K562 (cell line): ENCODE measurements around the gene USP32. TPM values are rescaled to one million over a fixed set of nuclear protein-coding genes. Genes with fewer than 3 reads are reported as not detected.

Experiments used
- ATAC-seq: fragments of 200-7000 bp; cut with Tn5 transposase; 3 replicates; pipeline ENCODE4 v1.9.1; 2020; ENCODE audit warnings: moderate library complexity
- BruUV-seq: library from RNA; stranded (reverse); fragments of 400-500 nt; replicated peaks from 2 replicates; lab custom pipeline; 2021; lab: Mats Ljungman, UMichigan
- CTCF ChIA-PET: fragments of 300-600 bp; formaldehyde crosslinking; extraction: SDS; loops from one replicate; lab custom pipeline; 2021; ENCODE audit warnings: low intra/inter-chr PET ratio; lab: Yijun Ruan, JAX
- POLR2A ChIA-PET: fragments of 300-600, 350-650 bp; sonication (Branson Sonifier 250); formaldehyde crosslinking; extraction: SDS; loops from one replicate; lab custom pipeline; 2021; ENCODE audit warnings: antibody characterized with exemption, inconsistent platforms; lab: Yijun Ruan, JAX
- DNase-seq, 4 experiments: peaks; one replicate each; pipeline versions ENCODE4 v3.0.0 to v3.0.0-alpha.2; 2011 to 2018; ENCODE audit warnings: low spot score in 3 of 4, mixed read lengths in 3 of 4; ENCODE audit errors: extremely low read depth in 1 of 4
- FAIRE-seq: peaks from 2 replicates; lab custom pipeline; 2011; peaks lifted over from hg19 to GRCh38; lab: Jason Lieb, UNC
- H2AFZ ChIP-seq: 2 replicates; pipeline ENCODE4 v1.6.0; 2011; ENCODE audit warnings: low read depth, low read length, control low read depth, inconsistent platforms
- H3K27ac ChIP-seq: fragments of 200-600 bp; 3 replicates; pipeline ENCODE4 v1.8.0; 2011; ENCODE audit warnings: low read depth, mild to moderate bottlenecking, control low read depth, inconsistent platforms, low read length, moderate library complexity, mixed read lengths; ENCODE audit errors: extremely low read depth
- H3K27me3 ChIP-seq, 2 experiments: fragments of 300-600 bp in 1 of 2; 2 replicates in 1 of 2; 3 replicates in 1 of 2; pipeline versions ENCODE4 v1.6.0 to v1.8.0; 2011; ENCODE audit warnings: inconsistent platforms in 2 of 2, low read length in 2 of 2, mild to moderate bottlenecking in 1 of 2, mixed read lengths in 1 of 2, moderate library complexity in 1 of 2; ENCODE audit not compliant: control insufficient read depth in 2 of 2, insufficient read depth in 2 of 2
- H3K36me3 ChIP-seq: fragments of 300-600 bp; 3 replicates; pipeline ENCODE4 v1.8.0; 2011; ENCODE audit warnings: mild to moderate bottlenecking, low read length, inconsistent platforms; ENCODE audit not compliant: control insufficient read depth, insufficient read depth
- H3K4me1 ChIP-seq, 2 experiments: fragments of 200-600 bp in 1 of 2; replicated peaks in 1 of 2; 2 replicates in 1 of 2; 3 replicates in 1 of 2; pipeline versions ENCODE4 v1.5.1 to v1.8.0; 2011; ENCODE audit warnings: inconsistent platforms in 2 of 2, low read length in 2 of 2, mild to moderate bottlenecking in 1 of 2, mixed read lengths in 1 of 2, moderate library complexity in 1 of 2; ENCODE audit not compliant: control insufficient read depth in 2 of 2, insufficient read depth in 2 of 2
- H3K4me2 ChIP-seq: 2 replicates; pipeline ENCODE4 v1.6.1; 2011; ENCODE audit warnings: low read length, control low read depth, inconsistent platforms, mixed read lengths; ENCODE audit not compliant: insufficient read depth
- H3K4me3 ChIP-seq: fragments of 200-600 bp; sonication (generic), shearing (Covaris generic); 2 replicates; pipeline ENCODE4 v1.5.1; 2016; ENCODE audit warnings: control low read depth, inconsistent platforms
- H3K79me2 ChIP-seq: fragments of 200-600 bp; 3 replicates; pipeline ENCODE4 v1.8.0; 2011; ENCODE audit warnings: low read length, inconsistent platforms; ENCODE audit not compliant: control insufficient read depth, insufficient read depth
- H3K9ac ChIP-seq, 2 experiments: 2 replicates each; pipeline versions ENCODE4 v1.6.0 to v1.6.1; 2011; ENCODE audit warnings: low read depth in 2 of 2, low read length in 2 of 2, control low read depth in 1 of 2, inconsistent platforms in 1 of 2, mild to moderate bottlenecking in 1 of 2, mixed read lengths in 1 of 2; ENCODE audit not compliant: insufficient read depth in 1 of 2
- H3K9me1 ChIP-seq: one replicate; pipeline ENCODE4 v1.6.0; 2011; ENCODE audit warnings: inconsistent platforms, mild to moderate bottlenecking, low read length, moderate library complexity; ENCODE audit not compliant: control insufficient read depth, insufficient read depth
- H3K9me3 ChIP-seq: replicated peaks from 2 replicates; pipeline ENCODE4 v1.5.1; 2011; ENCODE audit warnings: low read depth, low read length, inconsistent platforms; ENCODE audit not compliant: control insufficient read depth, insufficient read depth
- H4K20me1 ChIP-seq: replicated peaks from 2 replicates; pipeline ENCODE4 v1.6.1; 2011; ENCODE audit warnings: low read length, inconsistent platforms, mixed read lengths; ENCODE audit not compliant: control insufficient read depth, insufficient read depth
- BACH1 ChIP-seq: fragments of 200-800 bp; sonication (Bioruptor generic); IDR thresholded peaks from 2 replicates; pipeline ENCODE4 v1.6.1; 2016; ENCODE audit warnings: missing genetic modification characterization, missing compliant biosample characterization
- C11orf30 ChIP-seq: fragments of 450-650 bp; IDR thresholded peaks from 2 replicates; pipeline ENCODE4 v1.6.1; 2016; ENCODE audit warnings: low read depth, mild to moderate bottlenecking
- CHD4 ChIP-seq: fragments of 200-600 bp; sonication (generic); IDR thresholded peaks from 3 replicates; pipeline ENCODE4 v1.6.1; 2012; ENCODE audit warnings: low read depth, mild to moderate bottlenecking, mixed read lengths, low read length, inconsistent platforms; ENCODE audit not compliant: insufficient read depth, insufficient replicate concordance, poor library complexity, severe bottlenecking
- ELF2 ChIP-seq: fragments of 250-450 bp; sonication (Bioruptor Pico); IDR thresholded peaks from 2 replicates; pipeline ENCODE4 v1.5.0; 2021; ENCODE audit warnings: mild to moderate bottlenecking
- ELF4 ChIP-seq: fragments of 450-650 bp; formaldehyde crosslinking; IDR thresholded peaks from 2 replicates; pipeline ENCODE4 v1.4.0; 2022; ENCODE audit warnings: missing genetic modification characterization
- ETV6 ChIP-seq, 3 experiments: fragments of 150-350 bp in 1 of 3; sonication (generic) in 1 of 3; formaldehyde crosslinking in 1 of 3; IDR thresholded peaks; 2 replicates each; pipeline versions ENCODE4 v1.6.1 to v1.8.0; 2014 to 2022; ENCODE audit warnings: borderline replicate concordance in 2 of 3, low read depth in 2 of 3, antibody characterized with exemption in 1 of 3, low read length in 1 of 3, mild to moderate bottlenecking in 1 of 3, missing genetic modification reagents in 1 of 3
- GABPB2 ChIP-seq: fragments of 250-450 bp; sonication (Bioruptor Pico); conservative IDR thresholded peaks from 2 replicates; pipeline ENCODE4 v1.5.1; 2021; ENCODE audit warnings: mild to moderate bottlenecking
- MAFG ChIP-seq: fragments of 450-650 bp; conservative IDR thresholded peaks from 2 replicates; pipeline ENCODE4 v1.6.1; 2016; ENCODE audit warnings: missing genetic modification characterization, missing compliant biosample characterization
- MEF2D ChIP-seq: conservative IDR thresholded peaks from 2 replicates; pipeline ENCODE4 v1.6.1; 2016; ENCODE audit warnings: low read depth, missing genetic modification characterization, missing compliant biosample characterization
- NFE2 ChIP-seq: IDR thresholded peaks from 2 replicates; pipeline ENCODE4 v1.6.1; 2014; ENCODE audit warnings: antibody characterized with exemption, low read depth
- NRF1 ChIP-seq, 2 experiments: fragments of 450-650 bp; IDR thresholded peaks in 1 of 2; conservative IDR thresholded peaks in 1 of 2; 2 replicates each; pipeline ENCODE4 v1.6.1; 2014; ENCODE audit warnings: mild to moderate bottlenecking in 2 of 2
- PTRF ChIP-seq: fragments of 450-650 bp; IDR thresholded peaks from 2 replicates; pipeline ENCODE4 v1.6.1; 2016; ENCODE audit warnings: mild to moderate bottlenecking, missing genetic modification characterization, missing compliant biosample characterization
- RBBP5 ChIP-seq: fragments of 200-600 bp; sonication (generic); IDR thresholded peaks from 2 replicates; pipeline ENCODE4 v1.6.1; 2012; ENCODE audit warnings: borderline replicate concordance, mild to moderate bottlenecking, low read length, control low read depth, inconsistent platforms; ENCODE audit not compliant: insufficient read depth, poor library complexity, severe bottlenecking
- RBM14 ChIP-seq: fragments of 200-400 bp; formaldehyde crosslinking; IDR thresholded peaks from 2 replicates; pipeline ENCODE4 v1.6.1; 2018; ENCODE audit warnings: low read depth, mild to moderate bottlenecking, low read length, moderate library complexity, borderline replicate concordance; ENCODE audit not compliant: insufficient read depth
- SIN3A ChIP-seq, 2 experiments: fragments of 150-350 bp in 1 of 2; IDR thresholded peaks; 2 replicates each; pipeline ENCODE4 v1.6.1; 2011 to 2016; ENCODE audit warnings: borderline replicate concordance in 2 of 2, low read depth in 2 of 2, low read length in 2 of 2, mild to moderate bottlenecking in 2 of 2, moderate library complexity in 2 of 2; ENCODE audit not compliant: control insufficient read depth in 1 of 2
- ZNF217 ChIP-seq: sonication (generic); formaldehyde crosslinking; IDR thresholded peaks from 2 replicates; pipeline ENCODE4 v1.8.0; 2022; ENCODE audit warnings: mild to moderate bottlenecking, missing genetic modification reagents
- ZNF316 ChIP-seq: fragments of 450-650 bp; IDR thresholded peaks from 2 replicates; pipeline ENCODE4 v1.6.1; 2016
- ZNF77 ChIP-seq: fragments of 250-450 bp; sonication (Bioruptor Pico); IDR thresholded peaks from 2 replicates; pipeline ENCODE4 v1.5.0; 2020
- WGBS: fragments of 100-300 bp; shearing (Covaris generic); methylation state at CpG from one replicate; pipeline ENCODE4 v1.1.6; 2016; ENCODE audit warnings: low coverage, mixed read lengths; ENCODE audit not compliant: insufficient coverage; ENCODE audit errors: missing lambda C conversion rate; 5-methylcytosine and 5-hydroxymethylcytosine counted together
- in situ Hi-C: fragments of 300-500 bp; cut with MboI; formaldehyde crosslinking; loops from 4 replicates; pipeline ENCODE4 v1.15.0; 2018; ENCODE audit warnings: inconsistent platforms, mixed read lengths
- intact Hi-C: fragments of 100-400 bp; cut with micrococcal nuclease; formaldehyde crosslinking; loops from 2 replicates; pipeline ENCODE4 v1.14.2; 2022
- polyA plus RNA-seq, 8 experiments: library from polyadenylated mRNA; depleted of rRNA in 4 of 8; stranded (reverse) in 5 of 8; unstranded in 3 of 8; fragments of >200 nt; fragmentation: Nextera tagmentation in 2 of 8; fragmentation: Illumina TruSeq in 1 of 8; extraction: Ambion mirVana in 2 of 8; extraction: Trizol in 1 of 8; gene quantifications; 2 replicates each; pipeline versions ENCODE4 v1.2.1 to v1.2.3, GENCODE V29; 2011 to 2014; ENCODE audit warnings: inconsistent platforms in 1 of 8, missing spikeins in 1 of 8
- total RNA-seq, 7 experiments: library from RNA; depleted of rRNA in 6 of 7; stranded (reverse); fragments of >200 nt in 6 of 7; fragmentation: Illumina TruSeq in 2 of 7; extraction: Trizol in 2 of 7; gene quantifications; 2 replicates each; pipeline versions ENCODE4 v1.2.1 to v1.2.3, GENCODE V29; 2011 to 2021; ENCODE audit warnings: low replicate concordance in 1 of 7
- TF ChIP-seq, protein P1 (sequence below): sonication (generic); formaldehyde crosslinking; IDR thresholded peaks from 2 replicates; pipeline ENCODE4 v1.8.1; 2023; ENCODE audit warnings: mild to moderate bottlenecking, missing genetic modification reagents, moderate library complexity
- TF ChIP-seq, protein P2 (sequence below): fragments of 450-650 bp; formaldehyde crosslinking; IDR thresholded peaks from 2 replicates; pipeline ENCODE4 v1.4.0; 2020; ENCODE audit warnings: mild to moderate bottlenecking

The USP32 gene
- total and polyA plus RNA-seq, 9 of the 15 experiments (the other 6 are each of a cell fraction or from before 2014, with no cell fraction given) = 18.0 to 69.3 (median 47.1) TPM

DNA sequence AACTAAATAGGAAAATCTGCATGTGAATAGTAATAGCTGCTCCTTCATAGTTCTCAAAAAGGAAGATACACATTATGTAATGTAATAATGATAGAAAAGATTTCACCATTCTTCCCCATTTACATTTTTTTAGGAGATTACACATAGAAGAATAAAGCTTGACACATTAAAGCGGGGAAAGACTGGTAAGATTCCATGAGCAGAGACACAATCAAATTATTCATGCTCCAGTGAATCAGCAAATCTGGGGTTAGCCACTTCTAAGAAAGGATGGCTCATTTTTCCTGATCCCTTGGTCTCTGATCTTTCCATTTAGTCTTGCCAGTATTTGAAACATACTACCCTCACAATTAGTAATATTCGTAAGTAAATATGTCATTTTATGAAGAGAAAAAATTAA is 160.2 kb downstream of the USP32 start:
- Histone ChIP-seq H3K79me2 (no peaks in the 10 kb centered on the region), H4K20me1 (no peaks in the 10 kb centered on the region), H3K9ac (no peak overlapping the region), H3K27ac (no peak overlapping the region), H3K4me3 (no peak overlapping the region), H3K4me2 (no peak overlapping the region), H2AFZ (no peak overlapping the region), H3K4me1 (no peaks in the 10 kb centered on the region; a peak in 1 of 5 replicates), H3K36me3 (peaks cover 35% of the 10 kb centered on the region), H3K9me1 (no peaks in the 10 kb centered on the region), H3K9me3 (no peaks in the 10 kb centered on the region; the same call in none of the 2 replicates), H3K27me3 (no peaks in the 10 kb centered on the region)
- FAIRE-seq = no peak
- no peak for TF ChIP-seq GABPB2 (CRISPR knock-in tag)
- no peak for TF ChIP-seq ZNF217 (CRISPR knock-in tag)
- no peak for TF ChIP-seq RBM14
- TF ChIP-seq MAFG = 0 out of 2 replicates have a peak, but pooled peaks have one; percentile 6
- TF ChIP-seq C11orf30 = peak; percentile 53; the same call in 1 of the 2 replicates
- TF ChIP-seq SIN3A (IDR thresholded peaks at IDR 0.05; ENCODE audit: borderline replicate concordance in 2 of 2, control insufficient read depth in 1 of 2, low read depth in 2 of 2, low read length in 2 of 2) = no peak
- TF ChIP-seq, protein P1, sequence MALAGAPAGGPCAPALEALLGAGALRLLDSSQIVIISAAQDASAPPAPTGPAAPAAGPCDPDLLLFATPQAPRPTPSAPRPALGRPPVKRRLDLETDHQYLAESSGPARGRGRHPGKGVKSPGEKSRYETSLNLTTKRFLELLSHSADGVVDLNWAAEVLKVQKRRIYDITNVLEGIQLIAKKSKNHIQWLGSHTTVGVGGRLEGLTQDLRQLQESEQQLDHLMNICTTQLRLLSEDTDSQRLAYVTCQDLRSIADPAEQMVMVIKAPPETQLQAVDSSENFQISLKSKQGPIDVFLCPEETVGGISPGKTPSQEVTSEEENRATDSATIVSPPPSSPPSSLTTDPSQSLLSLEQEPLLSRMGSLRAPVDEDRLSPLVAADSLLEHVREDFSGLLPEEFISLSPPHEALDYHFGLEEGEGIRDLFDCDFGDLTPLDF (CRISPR knock-in tag) = no peak
- TF ChIP-seq NRF1 (conservative IDR thresholded peaks at IDR 0.05 in 1 of 2, IDR thresholded peaks at IDR 0.05 in 1 of 2) = no peak
- TF ChIP-seq RBBP5 = no peak
- TF ChIP-seq PTRF (tag) = no peak
- TF ChIP-seq, protein P2, sequence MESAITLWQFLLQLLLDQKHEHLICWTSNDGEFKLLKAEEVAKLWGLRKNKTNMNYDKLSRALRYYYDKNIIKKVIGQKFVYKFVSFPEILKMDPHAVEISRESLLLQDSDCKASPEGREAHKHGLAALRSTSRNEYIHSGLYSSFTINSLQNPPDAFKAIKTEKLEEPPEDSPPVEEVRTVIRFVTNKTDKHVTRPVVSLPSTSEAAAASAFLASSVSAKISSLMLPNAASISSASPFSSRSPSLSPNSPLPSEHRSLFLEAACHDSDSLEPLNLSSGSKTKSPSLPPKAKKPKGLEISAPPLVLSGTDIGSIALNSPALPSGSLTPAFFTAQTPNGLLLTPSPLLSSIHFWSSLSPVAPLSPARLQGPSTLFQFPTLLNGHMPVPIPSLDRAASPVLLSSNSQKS (CRISPR knock-in tag) = no peak
- TF ChIP-seq ELF4 = no peak
- no peak for TF ChIP-seq MEF2D (tag)
- peak; percentile 32; the same call in 1 of the 2 replicates for TF ChIP-seq ZNF316
- TF ChIP-seq CHD4 = no peak
- TF ChIP-seq ELF2 (CRISPR knock-in tag) = no peak
- TF ChIP-seq BACH1 (tag) = no peak
- TF ChIP-seq ZNF77 = no peak
- peak; percentile 52; the same call in 1 of the 2 replicates for TF ChIP-seq NFE2
- no peak for TF ChIP-seq ETV6 (IDR thresholded peaks at IDR 0.05; ENCODE audit: borderline replicate concordance in 1 of 2, low read depth in 2 of 2, low read length in 1 of 2)
- TF ChIP-seq ETV6 (CRISPR knock-in tag; IDR thresholded peaks at IDR 0.05; ENCODE audit: borderline replicate concordance) = no peak
- DNase-seq = peak in 2 of 4 experiments; percentile 11 to 12
- intact Hi-C loops (loop anchor here (2.0 kb wide), 1 partner anchor 205 kb away; no protein-coding TSS in a partner anchor), in situ Hi-C loops (no loop called here)
- POLR2A ChIA-PET = interaction anchor here (0.7 to 1.4 kb wide), 2 partner anchors 14 to 338 kb away, joined by 3 to 7 read pairs; no protein-coding TSS in a partner anchor
- ATAC-seq = no peak
- WGBS = 42% methylated on average over 2 of the region's 2 CpGs
- BruUV-seq = no TSS peak
- CTCF ChIA-PET = interaction anchor here (1.1 to 1.4 kb wide), 2 partner anchors 204 to 407 kb away, joined by 3 to 7 read pairs; no protein-coding TSS in a partner anchor
